Stimulated activated CD4-positive, alpha-beta T cell treated with anti-CD3 and anti-CD28 coated beads, Interleukin-1b, Interleukin-23, amount 100 ng/mL, for 4 hours (primary cell): Measurements from ENCODE around the gene RECQL.
"Not testable (repeated sequence)": the region's sequence is repeated elsewhere in the genome, so short reads cannot be mapped to it uniquely, and the experiment has no call there.

Experiments used
- DNase-seq, 2 donors: peaks; one replicate each; pipeline ENCODE4 v3.0.0-alpha.2; 2020; ENCODE audit warnings: low read depth in 2 of 2

The RECQL gene

GRCh38 chr12:21502872-21503271 lies 1.4 kb upstream of the RECQL start:
- no peak for DNase-seq

GRCh38 chr12:21502164-21502496 lies 695 bp upstream of the RECQL start:
- peak in 1 of 2 donors; percentile 15 for DNase-seq

- no peak for DNase-seq
Observed at GRCh38 chr12:21500786-21501257, 613 bp downstream of the RECQL start.

- no peak for DNase-seq
Observed at GRCh38 chr12:21499765-21500164, 1.7 kb downstream of the RECQL start.

- no peak for DNase-seq
Observed at GRCh38 chr12:21485998-21486397, 15.4 kb downstream of the RECQL start.

GRCh38 chr12:21483531-21483930 lies 17.9 kb downstream of the RECQL start:
- DNase-seq, result no peak

GRCh38 chr12:21478756-21479455 lies 22.5 kb downstream of the RECQL start:
- no peak for DNase-seq

GRCh38 chr12:21476949-21477348 lies 24.5 kb downstream of the RECQL start:
- no peak for DNase-seq

GRCh38 chr12:21475552-21475951 lies 25.9 kb downstream of the RECQL start:
- no peak for DNase-seq

GRCh38 chr12:21472197-21472823 lies 29.1 kb downstream of the RECQL start:
- no peak for DNase-seq

GRCh38 chr12:21471294-21471693 lies 30.1 kb downstream of the RECQL start:
- no peak for DNase-seq

- not testable (repeated sequence) for DNase-seq
Observed at GRCh38 chr12:21467334-21467733, 34.1 kb downstream of the RECQL start.

- no peak for DNase-seq
Observed at GRCh38 chr12:21459474-21459873, 42.0 kb downstream of the RECQL start.

GRCh38 chr12:21456291-21456780 lies 45.1 kb downstream of the RECQL start:
- peak in 1 of 2 donors; percentile 26 for DNase-seq

- DNase-seq, result no peak
Observed at GRCh38 chr12:21453312-21453852, 48.1 kb downstream of the RECQL start.

GRCh38 chr12:21451529-21451928 lies 49.9 kb downstream of the RECQL start:
- DNase-seq, result no peak

- DNase-seq, result no peak
Observed at GRCh38 chr12:21444193-21445146, 57.0 kb downstream of the RECQL start.

- no peak for DNase-seq
Observed at GRCh38 chr12:21439347-21439746, 62.1 kb downstream of the RECQL start.

GRCh38 chr12:21438643-21439042 lies 62.8 kb downstream of the RECQL start:
- DNase-seq, result no peak

GRCh38 chr12:21434699-21435098 lies 66.7 kb downstream of the RECQL start:
- DNase-seq, result no peak

- no peak for DNase-seq
Observed at GRCh38 chr12:21433525-21433924, 67.9 kb downstream of the RECQL start.

- no peak for DNase-seq
Observed at GRCh38 chr12:21429994-21430393, 71.4 kb downstream of the RECQL start.
